ENCODE measurements around the gene FEM1C.
"Not testable (repeated sequence)": the region's sequence is repeated elsewhere in the genome, so short reads cannot be mapped to it uniquely, and the experiment has no call there.

FEM1C gene

DNA sequence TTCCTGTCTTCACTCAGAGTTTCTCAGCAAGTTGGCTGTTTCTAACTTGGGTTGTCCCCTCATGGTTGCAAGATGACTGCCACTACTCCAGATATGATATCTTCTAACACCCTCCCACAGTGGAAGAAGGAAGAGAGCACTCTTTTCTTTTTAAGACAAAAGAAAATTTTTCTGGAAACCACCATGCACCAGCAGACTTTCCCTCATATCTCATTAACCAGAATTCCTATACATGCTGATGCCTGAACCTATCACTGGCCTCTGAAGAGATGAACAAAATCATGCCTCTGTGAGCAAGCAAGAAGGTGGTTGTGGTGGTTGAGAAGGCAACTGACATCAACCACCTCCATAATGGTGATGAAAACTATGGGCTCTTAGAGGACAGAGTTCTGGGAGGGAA is 56.8 kb downstream of the FEM1C start:
- H3K27me3 ChIP-seq (ENCODE audit: insufficient read depth, low read length) = no peaks in the 10 kb centered on the region
- H3K4me1 ChIP-seq (ENCODE audit: insufficient read depth, low read length) = no peaks in the 10 kb centered on the region
- H3K4me3 ChIP-seq (ENCODE audit: low read length) = no peak overlapping the region
- no peak overlapping the region for H3K27ac ChIP-seq (ENCODE audit: low read length)
- no peaks in the 10 kb centered on the region for H3K9me3 ChIP-seq (ENCODE audit: insufficient read depth, low read depth, low read length)
- H3K36me3 ChIP-seq (ENCODE audit: insufficient read depth, low read depth, low read length) = no peaks in the 10 kb centered on the region
- H3K9ac ChIP-seq (ENCODE audit: low read depth, low read length) = no peak overlapping the region

DNA sequence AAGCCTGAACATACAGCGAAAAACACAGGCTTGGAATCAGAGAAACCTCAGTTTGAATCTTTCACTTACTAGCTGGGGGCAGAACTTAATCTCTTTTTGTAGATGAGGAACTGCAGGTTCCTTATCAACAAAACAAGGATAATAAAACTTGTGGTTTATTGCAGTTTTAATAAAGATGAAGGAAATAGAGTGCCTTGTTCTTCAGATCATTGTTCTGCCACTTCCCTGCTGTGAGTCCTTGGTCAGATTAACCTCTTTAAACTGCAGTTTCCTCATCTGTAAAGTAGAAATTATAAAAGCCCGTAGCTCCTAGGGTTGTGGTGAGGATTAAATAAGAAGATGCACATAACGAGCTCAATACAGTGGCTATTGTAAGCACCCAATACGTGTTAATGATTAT is 57.4 kb downstream of the FEM1C start:
- Histone ChIP-seq H3K27ac (ENCODE audit: low read length) (no peak overlapping the region), H3K27me3 (ENCODE audit: insufficient read depth, low read length) (no peaks in the 10 kb centered on the region), H3K4me1 (ENCODE audit: insufficient read depth, low read length) (no peaks in the 10 kb centered on the region), H3K4me3 (ENCODE audit: low read length) (no peak overlapping the region), H3K36me3 (ENCODE audit: insufficient read depth, low read depth, low read length) (no peaks in the 10 kb centered on the region), H3K9me3 (ENCODE audit: insufficient read depth, low read depth, low read length) (no peaks in the 10 kb centered on the region), H3K9ac (ENCODE audit: low read depth, low read length) (no peak overlapping the region)

DNA sequence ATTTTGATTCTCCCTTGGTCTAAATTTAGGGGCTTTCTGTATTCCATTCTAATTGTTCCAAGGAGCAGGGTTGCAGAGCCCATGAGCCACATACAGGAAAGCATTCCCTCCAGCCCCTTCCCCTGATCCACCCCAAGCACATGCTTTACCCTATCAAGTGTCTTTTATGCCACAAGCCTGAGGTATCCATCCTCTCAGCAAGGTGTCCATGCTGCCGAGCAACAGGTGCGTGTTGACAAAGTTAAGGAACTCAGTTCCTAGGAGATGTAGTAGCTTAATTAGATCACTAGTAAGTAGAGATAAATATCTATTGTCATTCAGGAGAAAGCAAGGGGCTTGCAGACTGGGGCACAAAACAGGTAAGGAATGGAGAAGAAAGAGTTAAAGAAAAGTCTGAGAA is 57.8 kb downstream of the FEM1C start:
- Histone ChIP-seq H3K9ac (ENCODE audit: low read depth, low read length) (no peak overlapping the region), H3K36me3 (ENCODE audit: insufficient read depth, low read depth, low read length) (no peaks in the 10 kb centered on the region), H3K27ac (ENCODE audit: low read length) (no peak overlapping the region)

DNA sequence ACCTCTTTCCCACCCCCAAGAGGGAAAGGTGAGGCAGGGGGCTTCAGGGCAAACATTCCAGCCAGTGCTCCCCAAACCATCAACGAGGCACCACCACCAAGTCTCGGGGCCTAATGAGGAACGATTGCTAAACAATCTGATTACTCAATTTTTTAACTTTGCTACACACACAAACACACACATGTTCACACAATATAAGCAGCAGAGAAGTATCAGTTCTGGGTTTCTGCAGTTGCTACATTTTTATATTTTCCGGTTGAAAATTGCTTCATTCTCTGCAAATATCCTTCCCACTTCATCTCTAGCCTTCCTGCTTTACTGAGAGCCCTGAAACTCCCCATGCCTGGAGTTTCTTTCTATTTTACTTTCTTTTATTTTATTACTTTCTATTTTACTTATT is 60.2 kb downstream of the FEM1C start:
- Histone ChIP-seq H3K36me3 (ENCODE audit: insufficient read depth, low read depth, low read length) (no peaks in the 10 kb centered on the region), H3K4me1 (ENCODE audit: insufficient read depth, low read length) (no peaks in the 10 kb centered on the region), H3K4me3 (ENCODE audit: low read length) (no peak overlapping the region), H3K27me3 (ENCODE audit: insufficient read depth, low read length) (no peaks in the 10 kb centered on the region), H3K9me3 (ENCODE audit: insufficient read depth, low read depth, low read length) (no peaks in the 10 kb centered on the region), H3K27ac (ENCODE audit: low read length) (no peak overlapping the region), H3K9ac (ENCODE audit: low read depth, low read length) (no peak overlapping the region)

More for the DNA sequence above, 57.8 kb downstream of the FEM1C start:
- H3K4me1 ChIP-seq (ENCODE audit: insufficient read depth, low read length) = no peaks in the 10 kb centered on the region
- H3K27me3 ChIP-seq (ENCODE audit: insufficient read depth, low read length) = no peaks in the 10 kb centered on the region
- no peaks in the 10 kb centered on the region for H3K9me3 ChIP-seq (ENCODE audit: insufficient read depth, low read depth, low read length)
- no peak overlapping the region for H3K4me3 ChIP-seq (ENCODE audit: low read length)

DNA sequence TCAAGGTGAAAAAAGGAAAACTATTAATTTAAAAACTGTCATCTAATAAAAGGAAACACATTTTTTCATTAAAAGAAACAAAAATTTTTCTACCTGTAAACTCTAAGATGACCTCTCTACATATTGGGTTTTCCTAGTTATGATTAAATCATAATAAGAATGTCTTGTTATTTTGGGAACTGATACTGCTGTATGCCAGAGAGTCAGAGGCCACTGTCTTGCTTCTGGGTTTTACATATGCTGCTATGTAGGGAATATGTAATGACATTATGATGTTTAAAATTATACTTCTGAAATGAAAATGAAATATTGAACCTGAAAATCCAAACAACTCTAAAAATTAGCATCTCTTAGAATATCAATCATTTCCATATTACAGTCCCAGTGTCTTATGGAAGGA is 63.7 kb downstream of the FEM1C start:
- Histone ChIP-seq H3K27ac (ENCODE audit: low read length) (no peak overlapping the region), H3K9ac (ENCODE audit: low read depth, low read length) (no peak overlapping the region), H3K36me3 (ENCODE audit: insufficient read depth, low read depth, low read length) (no peaks in the 10 kb centered on the region), H3K4me3 (ENCODE audit: low read length) (no peak overlapping the region), H3K27me3 (ENCODE audit: insufficient read depth, low read length) (no peaks in the 10 kb centered on the region), H3K4me1 (ENCODE audit: insufficient read depth, low read length) (no peaks in the 10 kb centered on the region), H3K9me3 (ENCODE audit: insufficient read depth, low read depth, low read length) (no peaks in the 10 kb centered on the region)

DNA sequence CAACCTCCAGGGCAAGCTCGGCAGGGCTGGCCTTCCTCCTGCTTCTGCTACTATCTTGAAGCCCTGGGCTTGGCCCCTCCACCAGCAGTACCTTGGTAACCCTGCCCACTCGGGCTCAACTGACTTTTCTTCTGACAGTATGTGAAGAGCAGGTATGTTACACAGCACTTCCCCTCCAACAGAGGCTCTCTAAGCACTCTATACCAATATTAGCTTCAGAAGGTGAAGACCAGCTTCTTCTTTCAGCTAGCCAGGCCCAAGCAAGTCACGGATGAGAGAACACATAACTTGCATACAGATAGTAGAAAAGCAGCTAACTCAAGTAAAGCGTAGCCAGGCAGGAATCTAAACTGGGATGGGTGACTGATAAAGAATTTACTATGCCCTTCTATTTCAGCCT is 64.3 kb downstream of the FEM1C start:
- Histone ChIP-seq H3K27ac (ENCODE audit: low read length) (no peak overlapping the region), H3K9ac (ENCODE audit: low read depth, low read length) (no peak overlapping the region), H3K4me3 (ENCODE audit: low read length) (no peak overlapping the region), H3K27me3 (ENCODE audit: insufficient read depth, low read length) (no peaks in the 10 kb centered on the region), H3K4me1 (ENCODE audit: insufficient read depth, low read length) (no peaks in the 10 kb centered on the region), H3K36me3 (ENCODE audit: insufficient read depth, low read depth, low read length) (no peaks in the 10 kb centered on the region), H3K9me3 (ENCODE audit: insufficient read depth, low read depth, low read length) (no peaks in the 10 kb centered on the region)

DNA sequence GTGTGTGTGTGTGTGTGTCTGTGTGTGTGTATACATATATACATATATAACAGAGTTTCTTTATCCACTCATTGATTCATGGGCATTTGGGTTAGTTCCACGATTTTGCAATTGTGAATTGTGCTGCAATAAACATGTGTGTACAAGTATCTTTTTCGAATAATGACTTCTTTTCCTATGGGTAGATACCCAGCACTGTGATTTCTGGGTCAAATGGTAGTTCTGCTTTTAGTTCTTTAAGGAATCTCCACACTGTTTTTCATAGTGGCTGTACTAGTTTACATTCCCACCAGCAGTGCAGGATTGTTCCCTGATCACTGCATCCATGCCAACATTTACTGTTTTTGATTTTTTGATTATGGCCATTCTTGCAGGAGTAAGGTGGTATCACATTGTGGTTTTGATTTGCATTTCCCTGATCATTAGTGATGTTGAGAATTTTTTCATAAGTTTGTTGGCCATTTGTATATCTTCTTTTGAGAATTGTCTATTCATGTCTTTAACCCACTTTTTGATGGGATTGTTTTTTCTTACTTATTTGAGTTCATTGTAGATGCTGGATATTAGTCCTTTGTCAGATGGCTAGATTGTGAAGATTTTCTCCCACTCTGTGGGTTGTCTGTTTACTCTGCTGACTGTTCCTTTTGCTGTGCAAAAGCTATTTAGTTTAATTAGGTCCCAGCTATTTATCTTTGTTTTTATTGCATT is 65.3 kb downstream of the FEM1C start:
- H3K27me3 ChIP-seq (ENCODE audit: insufficient read depth, low read length); H3K36me3 ChIP-seq (ENCODE audit: insufficient read depth, low read depth, low read length); H3K27ac ChIP-seq (ENCODE audit: low read length); H3K4me1 ChIP-seq (ENCODE audit: insufficient read depth, low read length); H3K9ac ChIP-seq (ENCODE audit: low read depth, low read length); H3K4me3 ChIP-seq (ENCODE audit: low read length); H3K9me3 ChIP-seq (ENCODE audit: insufficient read depth, low read depth, low read length): not testable (repeated sequence)

DNA sequence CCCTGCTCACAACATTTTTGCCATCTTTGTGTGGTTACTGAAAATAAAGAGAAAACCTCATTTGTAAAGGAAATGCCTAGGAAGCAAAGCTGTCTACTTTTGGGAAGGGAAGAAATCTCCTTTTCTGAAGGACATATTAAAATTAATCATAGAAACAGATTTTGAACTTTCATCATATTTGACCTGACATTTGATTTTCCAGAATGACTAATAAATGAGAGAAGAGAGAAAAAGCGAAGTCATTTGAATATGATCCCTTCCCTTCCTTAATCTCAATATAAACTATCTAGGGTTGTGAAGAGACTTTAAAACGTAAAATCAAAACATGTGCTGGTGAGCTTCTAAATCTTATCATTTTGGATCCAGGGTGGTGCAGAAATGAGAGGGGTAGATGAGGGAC is 66.3 kb downstream of the FEM1C start:
- Histone ChIP-seq H3K4me3 (ENCODE audit: low read length) (no peak overlapping the region), H3K9ac (ENCODE audit: low read depth, low read length) (no peak overlapping the region), H3K27me3 (ENCODE audit: insufficient read depth, low read length) (no peaks in the 10 kb centered on the region), H3K36me3 (ENCODE audit: insufficient read depth, low read depth, low read length) (no peaks in the 10 kb centered on the region), H3K4me1 (ENCODE audit: insufficient read depth, low read length) (no peaks in the 10 kb centered on the region), H3K9me3 (ENCODE audit: insufficient read depth, low read depth, low read length) (no peaks in the 10 kb centered on the region), H3K27ac (ENCODE audit: low read length) (no peak overlapping the region)

DNA sequence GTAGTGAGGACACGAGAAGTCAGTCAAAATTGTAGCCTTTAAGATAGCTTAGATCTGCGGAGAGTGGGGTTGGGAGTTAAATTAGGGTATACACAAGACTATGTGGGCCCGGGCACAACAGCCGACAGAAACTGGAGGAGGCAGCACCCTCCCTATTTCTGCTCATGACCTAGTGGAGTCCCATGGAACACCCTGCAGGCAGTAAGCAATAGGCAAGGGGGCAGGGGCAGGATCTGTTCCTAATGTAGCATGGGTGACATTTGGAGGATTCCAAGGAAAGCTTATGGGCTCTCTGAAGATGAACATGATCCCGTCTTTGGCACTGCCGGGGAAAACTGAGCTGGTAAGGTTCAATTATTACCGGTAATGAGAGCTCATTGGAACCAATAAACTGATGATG is 67.0 kb downstream of the FEM1C start:
- Histone ChIP-seq H3K36me3 (ENCODE audit: insufficient read depth, low read depth, low read length) (no peaks in the 10 kb centered on the region), H3K9ac (ENCODE audit: low read depth, low read length) (no peak overlapping the region), H3K27me3 (ENCODE audit: insufficient read depth, low read length) (no peaks in the 10 kb centered on the region), H3K27ac (ENCODE audit: low read length) (no peak overlapping the region), H3K9me3 (ENCODE audit: insufficient read depth, low read depth, low read length) (no peaks in the 10 kb centered on the region), H3K4me1 (ENCODE audit: insufficient read depth, low read length) (no peaks in the 10 kb centered on the region), H3K4me3 (ENCODE audit: low read length) (no peak overlapping the region)

DNA sequence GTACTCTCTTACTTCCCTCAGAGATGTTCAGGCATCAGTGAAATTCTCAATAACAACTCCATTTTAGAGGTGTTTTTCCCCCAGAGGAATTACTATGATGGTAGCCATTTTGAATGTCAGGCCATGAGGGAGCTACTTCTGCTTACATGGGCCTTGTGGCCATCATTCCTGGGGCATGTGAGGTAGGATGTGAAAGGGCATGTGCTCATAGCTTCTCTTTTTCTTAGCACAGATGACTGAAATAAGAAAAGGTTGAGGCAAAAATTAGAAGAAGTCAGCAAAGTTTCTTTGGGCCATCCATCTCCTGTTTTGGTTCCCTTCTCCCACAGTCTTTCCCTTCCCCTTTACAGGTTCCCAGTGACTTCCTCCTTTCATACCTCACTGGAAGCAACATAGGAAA is 68.8 kb downstream of the FEM1C start:
- no peak overlapping the region for H3K27ac ChIP-seq (ENCODE audit: low read length)
- H3K9ac ChIP-seq (ENCODE audit: low read depth, low read length) = no peak overlapping the region
- H3K4me1 ChIP-seq (ENCODE audit: insufficient read depth, low read length) = peaks cover 5% of the 10 kb centered on the region; the same call in 1 of the 2 replicates
- no peak overlapping the region for H3K4me3 ChIP-seq (ENCODE audit: low read length)
- no peaks in the 10 kb centered on the region for H3K9me3 ChIP-seq (ENCODE audit: insufficient read depth, low read depth, low read length)
- no peaks in the 10 kb centered on the region for H3K27me3 ChIP-seq (ENCODE audit: insufficient read depth, low read length)
- H3K36me3 ChIP-seq (ENCODE audit: insufficient read depth, low read depth, low read length) = no peaks in the 10 kb centered on the region

DNA sequence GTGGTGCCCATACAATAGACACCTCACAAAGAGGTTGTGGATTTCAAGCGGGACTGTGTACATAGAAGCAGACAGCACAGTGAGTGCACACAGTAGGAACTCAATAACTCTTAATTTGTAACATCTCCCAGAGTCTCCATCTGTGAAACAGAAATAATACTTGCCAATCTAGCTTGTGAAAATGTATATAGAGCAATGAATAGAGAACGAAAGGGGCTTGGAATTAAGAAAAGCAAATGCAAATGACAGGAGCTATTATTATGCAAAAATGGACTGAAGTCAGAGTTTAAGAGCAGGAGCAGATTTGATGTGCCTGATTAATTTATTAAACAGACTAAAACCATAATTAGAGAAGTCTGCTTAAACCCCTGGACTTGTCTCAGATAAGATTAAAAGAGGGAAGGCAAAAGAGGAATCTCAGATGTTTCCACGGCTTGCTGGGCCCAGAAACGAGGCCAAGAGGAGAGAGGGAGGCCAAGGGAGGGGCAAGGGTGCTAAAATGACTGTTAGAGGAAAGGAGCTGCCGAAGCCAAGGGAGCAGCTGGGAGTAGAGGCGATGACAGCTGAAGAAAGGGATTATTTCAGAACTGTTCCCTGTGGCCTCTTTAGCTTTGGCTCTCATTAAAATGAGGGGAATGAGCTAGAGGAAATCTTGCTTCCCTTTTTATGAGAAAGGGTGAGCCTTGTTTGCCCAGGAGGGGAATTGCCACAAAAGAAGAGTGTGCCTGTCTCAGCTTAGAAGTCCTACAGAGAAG is 72.1 kb downstream of the FEM1C start:
- Histone ChIP-seq H3K9me3 (ENCODE audit: insufficient read depth, low read depth, low read length) (no peaks in the 10 kb centered on the region), H3K27ac (ENCODE audit: low read length) (no peak overlapping the region), H3K36me3 (ENCODE audit: insufficient read depth, low read depth, low read length) (no peaks in the 10 kb centered on the region)

DNA sequence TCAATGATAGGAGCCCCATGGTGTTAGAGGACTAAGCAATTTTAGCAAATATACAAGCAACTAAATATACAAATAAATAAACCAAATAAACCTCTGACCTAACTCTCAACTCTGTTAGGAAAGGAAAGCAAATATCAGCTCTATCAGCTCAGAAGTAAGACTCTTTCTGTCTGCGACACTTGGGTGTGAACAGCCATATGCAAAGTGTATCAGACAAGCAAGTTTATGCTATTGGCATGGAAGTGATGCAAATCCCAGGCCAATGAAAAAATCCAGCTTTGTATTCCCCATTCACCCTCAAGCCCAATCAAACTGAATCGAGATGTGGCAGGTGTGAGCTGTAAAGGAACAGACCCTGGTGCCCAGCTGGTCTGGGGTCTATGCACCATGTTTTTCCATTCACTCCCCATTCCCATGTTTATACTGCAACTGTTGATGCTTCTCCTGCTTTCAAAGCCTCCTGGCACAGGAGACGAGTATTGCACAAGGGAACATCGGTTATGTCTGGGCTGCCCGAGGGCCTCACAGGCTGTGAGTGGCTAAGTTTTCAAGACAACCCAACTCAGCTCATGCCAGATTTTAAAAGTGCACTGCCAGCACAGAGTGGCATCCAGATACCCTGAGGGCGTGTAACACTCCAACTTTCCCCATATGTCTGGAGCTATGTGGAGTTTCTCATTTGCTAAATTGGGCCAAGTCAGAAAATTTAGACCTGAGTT is 73.1 kb downstream of the FEM1C start:
- no peaks in the 10 kb centered on the region for H3K9me3 ChIP-seq (ENCODE audit: insufficient read depth, low read depth, low read length)
- peaks cover 5% of the 10 kb centered on the region; the same call in 1 of the 2 replicates for H3K4me1 ChIP-seq (ENCODE audit: insufficient read depth, low read length)
- H3K27ac ChIP-seq (ENCODE audit: low read length) = no peak overlapping the region
- H3K4me3 ChIP-seq (ENCODE audit: low read length) = no peak overlapping the region
- no peaks in the 10 kb centered on the region for H3K36me3 ChIP-seq (ENCODE audit: insufficient read depth, low read depth, low read length)
- no peaks in the 10 kb centered on the region for H3K27me3 ChIP-seq (ENCODE audit: insufficient read depth, low read length)
- H3K9ac ChIP-seq (ENCODE audit: low read depth, low read length) = no peak overlapping the region

More for the DNA sequence above, 72.1 kb downstream of the FEM1C start:
- no peak overlapping the region for H3K9ac ChIP-seq (ENCODE audit: low read depth, low read length)
- no peak overlapping the region for H3K4me3 ChIP-seq (ENCODE audit: low read length)
- peaks cover 5% of the 10 kb centered on the region; the same call in 1 of the 2 replicates for H3K4me1 ChIP-seq (ENCODE audit: insufficient read depth, low read length)
- no peaks in the 10 kb centered on the region for H3K27me3 ChIP-seq (ENCODE audit: insufficient read depth, low read length)

Measured in iPS-20b (cell line).